ENCODE results near the gene CBR1.

The CBR1 gene

DNA sequence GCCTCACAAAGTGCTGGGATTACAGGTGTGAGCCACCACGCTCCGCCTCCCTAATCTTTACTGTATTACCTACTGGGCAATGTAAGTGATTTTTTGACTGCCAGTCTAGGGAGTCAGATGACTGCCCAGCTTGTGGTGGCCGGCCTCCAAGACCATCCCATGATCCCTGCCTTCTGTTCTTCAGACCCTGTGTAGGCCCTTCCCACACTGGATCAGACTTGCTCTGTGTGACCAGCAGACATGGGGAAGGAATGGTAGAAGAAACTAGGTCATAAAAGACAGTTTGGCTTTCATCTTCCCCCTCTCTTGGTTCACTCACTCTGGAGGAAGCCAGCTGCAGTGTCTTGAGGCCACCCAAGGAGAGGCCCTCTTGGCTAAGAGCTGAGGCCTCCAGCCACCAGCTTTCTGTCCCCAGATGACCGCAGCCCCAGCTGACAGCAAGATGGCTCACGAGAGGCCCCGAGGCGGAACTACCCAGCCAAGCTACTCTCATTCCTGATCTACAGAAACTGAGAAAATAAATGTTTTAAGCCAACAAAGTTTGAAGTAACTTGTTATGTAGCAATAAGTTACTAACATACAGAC, 50.6 kb downstream of the CBR1 start:
- no peak for DNase-seq
